NCI-H1092 treated with DMSO at 0.1 percent for 48 hours (cell line): ENCODE measurements around the gene CD58.

Experiments
- DNase-seq: peaks from one replicate; lab custom pipeline; 2025; lab: John Stamatoyannopoulos, UW

Gene CD58

DNA sequence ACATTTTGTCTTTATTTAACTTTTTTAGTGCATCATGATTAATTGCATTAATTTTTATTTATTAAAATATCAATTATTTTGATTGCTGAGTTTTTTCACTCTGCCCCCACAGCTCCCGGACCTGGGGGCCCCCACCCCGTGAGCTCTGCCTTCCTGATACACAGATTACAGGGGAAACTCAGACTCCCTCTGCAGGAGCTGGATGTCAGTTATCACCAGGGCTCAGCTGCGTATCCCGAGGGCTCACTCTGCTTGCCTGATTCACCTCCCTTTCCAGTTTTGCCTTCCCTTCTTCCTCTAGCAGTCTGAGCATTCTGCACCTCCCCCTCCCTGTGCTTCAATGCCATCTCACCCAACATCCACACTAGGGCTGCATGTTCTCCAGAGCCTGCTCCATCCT, 99.6 kb downstream of the CD58 start:
- DNase-seq = no peak

DNA sequence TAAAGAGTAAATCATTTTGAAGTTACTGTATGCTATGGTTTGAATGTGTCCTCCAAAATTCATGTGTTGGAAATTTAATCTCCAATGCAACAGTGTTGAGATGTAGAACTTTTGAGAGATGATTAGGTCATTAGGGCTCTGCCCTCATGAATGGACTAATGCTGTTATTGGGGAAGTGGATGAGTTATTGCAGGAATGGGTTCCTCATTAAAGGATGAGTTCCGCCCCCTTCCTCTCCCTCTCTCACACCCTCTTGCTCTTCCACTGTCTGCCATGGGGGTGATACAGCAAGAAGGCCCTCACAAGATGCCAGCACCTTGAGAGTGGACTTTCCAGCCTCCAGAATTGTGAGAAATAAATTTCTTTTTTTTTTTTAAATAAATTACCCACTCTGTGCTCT, 100.2 kb downstream of the CD58 start:
- no peak for DNase-seq

DNA sequence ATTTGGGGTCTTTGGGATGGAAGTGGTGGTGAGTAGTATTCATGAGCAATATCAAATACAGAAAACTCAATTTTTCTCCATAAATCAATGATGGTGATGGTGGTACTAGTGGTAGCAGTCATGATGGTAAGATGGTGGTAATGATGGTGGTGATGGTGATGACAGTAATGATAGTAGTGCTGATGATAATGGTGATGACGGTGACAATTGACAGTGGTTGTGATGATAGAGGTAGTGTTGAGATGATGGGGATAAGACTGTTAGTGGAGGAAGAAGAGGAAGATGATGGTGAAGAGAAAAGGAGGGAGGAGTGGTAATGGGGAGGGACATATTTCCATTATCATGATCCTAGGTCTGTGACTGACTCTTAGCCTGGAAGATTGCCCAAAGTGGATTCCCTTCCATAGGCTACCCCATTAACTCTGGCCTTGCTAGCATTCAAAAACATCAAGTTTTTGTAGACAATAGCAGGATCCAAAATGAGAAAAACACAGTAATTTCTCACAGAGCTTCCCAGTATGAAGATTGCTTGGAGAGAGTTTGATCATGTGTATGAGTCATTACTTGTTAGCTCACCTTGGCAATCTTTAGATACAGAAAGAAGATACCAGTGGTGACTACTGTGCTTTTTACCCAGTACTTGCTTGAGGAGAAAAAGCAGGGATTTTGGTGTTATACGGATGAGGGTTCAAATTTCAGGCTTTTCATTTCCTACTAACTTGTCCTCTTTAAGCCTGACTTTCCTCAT, 103.8 kb downstream of the CD58 start:
- no peak for DNase-seq

GRCh38 chr1:116465845-116466685, 104.8 kb downstream of the CD58 start:
- DNase-seq = no peak

- DNase-seq = no peak
These were observed 105.4 kb downstream of the CD58 start for GRCh38 chr1:116465477-116465844.
